Right ventricle myocardium inferior (tissue), 1 donor: ENCODE measurements around the gene SHISA2. TPM values are rescaled to one million over a fixed set of nuclear protein-coding genes. Genes with fewer than 3 reads are reported as not detected.
"Not testable (repeated sequence)": the region's sequence is repeated elsewhere in the genome, so short reads cannot be mapped to it uniquely, and the experiment has no call there.

Experiments
- ATAC-seq: fragments of 200-7000 bp; cut with Tn5 transposase; one replicate; pipeline ENCODE4 v1.9.1; 2020; ENCODE audit warnings: mild to moderate bottlenecking, moderate library complexity
- DNase-seq: peaks from one replicate; pipeline ENCODE4 v3.0.0; 2021; ENCODE audit errors: missing footprints
- intact Hi-C: fragments of 100-400 bp; cut with DNase I; formaldehyde crosslinking; loops from one replicate; pipeline ENCODE4 v1.11.0; 2022
- long read RNA-seq: library from polyadenylated mRNA; unstranded; transcript quantifications from one replicate; pipeline ENCODE4 v2.0.0, GENCODE V29; 2021
- total RNA-seq: library from RNA; stranded (reverse); fragmentation: NEBNext Ultra II Directional; extraction: Animal tissue kit (Norgen Biotek cat#: 25700); gene quantifications from one replicate; pipeline ENCODE4 v1.2.1, GENCODE V29; 2021
- donor health status: DM: no; HTN: yes; CAD: no; lungs with severe emphysema.

SHISA2 gene
- 0.22 TPM for total RNA-seq
- long read RNA-seq, result 0 reads

GRCh38 chr13:26051657-26052311 is at the start of gene SHISA2:
Gene SHISA2 (minus strand): TSS chr13:26052016. CDS start chr13:26050975, 1,041 bp downstream.
- intact Hi-C loops, result loop anchor here (5.0 kb wide), 1 partner anchor 34 kb away; no protein-coding TSS in a partner anchor
- DNase-seq (no peak), ATAC-seq (peak; percentile 85)

GRCh38 chr13:26095846-26096610 is 44.2 kb upstream of the SHISA2 start:
- DNase-seq (no peak), ATAC-seq (no peak)
- intact Hi-C loops, result no loop called here

GRCh38 chr13:26095338-26095737 is 43.5 kb upstream of the SHISA2 start:
- DNase-seq, result no peak
- intact Hi-C loops, result no loop called here
- ATAC-seq, result no peak

GRCh38 chr13:26076821-26077220 is 25.0 kb upstream of the SHISA2 start:
- ATAC-seq, intact Hi-C loops, DNase-seq: not testable (repeated sequence)

- intact Hi-C loops, result no loop called here
- no peak for DNase-seq
- no peak for ATAC-seq
Observed at GRCh38 chr13:26075498-26075897, 23.7 kb upstream of the SHISA2 start.

GRCh38 chr13:26074706-26075105 is 22.9 kb upstream of the SHISA2 start:
- ATAC-seq (no peak), DNase-seq (no peak)
- intact Hi-C loops, result no loop called here

GRCh38 chr13:26072335-26072734 is 20.5 kb upstream of the SHISA2 start:
- intact Hi-C loops, DNase-seq: not testable (repeated sequence)
- ATAC-seq, result peak; percentile 64

GRCh38 chr13:26071691-26072090 is 19.9 kb upstream of the SHISA2 start:
- ATAC-seq (no peak), DNase-seq (no peak)
- intact Hi-C loops, result no loop called here

GRCh38 chr13:26069642-26070041 is 17.8 kb upstream of the SHISA2 start:
- DNase-seq, intact Hi-C loops, ATAC-seq: not testable (repeated sequence)

- intact Hi-C loops, ATAC-seq, DNase-seq: not testable (repeated sequence)
Observed at GRCh38 chr13:26068372-26068771, 16.6 kb upstream of the SHISA2 start.

GRCh38 chr13:26067601-26068000 is 15.8 kb upstream of the SHISA2 start:
- DNase-seq, result no peak
- ATAC-seq, result no peak
- intact Hi-C loops, result no loop called here

- DNase-seq, intact Hi-C loops, ATAC-seq: not testable (repeated sequence)
Observed at GRCh38 chr13:26066492-26066891, 14.7 kb upstream of the SHISA2 start.

- intact Hi-C loops, result loop anchor here (2.0 kb wide), 1 partner anchor 488 kb away; no protein-coding TSS in a partner anchor
- DNase-seq (no peak), ATAC-seq (peak; percentile 85)
Observed at GRCh38 chr13:26062853-26063444, 11.1 kb upstream of the SHISA2 start.

GRCh38 chr13:26061947-26062346 is 10.1 kb upstream of the SHISA2 start:
- intact Hi-C loops, result loop anchor here (2.0 kb wide), 1 partner anchor 487 kb away; no protein-coding TSS in a partner anchor
- ATAC-seq (peak; percentile 44), DNase-seq (no peak)

GRCh38 chr13:26061256-26061655 is 9.4 kb upstream of the SHISA2 start:
- intact Hi-C loops, result no loop called here
- DNase-seq (no peak), ATAC-seq (no peak)

GRCh38 chr13:26060357-26060756 is 8.5 kb upstream of the SHISA2 start:
- intact Hi-C loops, result no loop called here
- no peak for ATAC-seq
- DNase-seq, result no peak

GRCh38 chr13:26058704-26059103 is 6.9 kb upstream of the SHISA2 start:
- DNase-seq, result no peak
- no peak for ATAC-seq
- intact Hi-C loops, result no loop called here

- no peak for DNase-seq
- intact Hi-C loops, result loop anchor here (5.0 kb wide), 1 partner anchor 38 kb away; no protein-coding TSS in a partner anchor
- no peak for ATAC-seq
Observed at GRCh38 chr13:26054896-26055295, 3.1 kb upstream of the SHISA2 start.

- intact Hi-C loops, result loop anchor here (5.0 kb wide), 1 partner anchor 36 kb away; no protein-coding TSS in a partner anchor
- DNase-seq (no peak), ATAC-seq (no peak)
Observed at GRCh38 chr13:26053418-26053980, 1.7 kb upstream of the SHISA2 start.
